Esophagus muscularis mucosa (tissue), 4 donors: ENCODE results near the gene BICD1. TPM values are rescaled to one million over a fixed set of nuclear protein-coding genes. Genes with fewer than 3 reads are reported as not detected.

Source experiments
- DNase-seq: peaks from one replicate; pipeline ENCODE4 v3.0.0-alpha.2; 2017; ENCODE audit errors: extremely low spot score
- H3K27ac ChIP-seq, 4 donors: fragments of 200-600 bp; sonication (generic); replicated peaks in 1 of 4; 1 replicate in 3 of 4; 2 replicates in 1 of 4; pipeline ENCODE4 v1.5.1; 2016 to 2019; ENCODE audit warnings: mild to moderate bottlenecking in 1 of 4
- H3K27me3 ChIP-seq, 4 donors: fragments of 200-600 bp; sonication (generic); one replicate each; pipeline versions ENCODE4 v1.5.1 to v1.6.0; 2016 to 2019
- H3K36me3 ChIP-seq, 4 donors: fragments of 200-600 bp; sonication (generic); one replicate each; pipeline ENCODE4 v1.5.1; 2016 to 2019
- H3K4me1 ChIP-seq, 4 donors: fragments of 200-600 bp; sonication (generic); one replicate each; pipeline ENCODE4 v1.5.1; 2016 to 2019
- H3K4me3 ChIP-seq, 4 donors: fragments of 200-600 bp; sonication (generic); 1 replicate in 2 of 4; 2 replicates in 2 of 4; pipeline ENCODE4 v1.5.1; 2016 to 2019; ENCODE audit warnings: mild to moderate bottlenecking in 4 of 4, moderate library complexity in 1 of 4
- H3K9me3 ChIP-seq, 4 donors: fragments of 200-600 bp; sonication (generic); 1 replicate in 3 of 4; 2 replicates in 1 of 4; pipeline ENCODE4 v1.5.1; 2016 to 2019
- EP300 ChIP-seq: sonication (generic); formaldehyde crosslinking; IDR thresholded peaks from one replicate; pipeline ENCODE4 v1.6.1; 2017; ENCODE audit warnings: antibody characterized with exemption
- POLR2A ChIP-seq: fragments of 450-650 bp; IDR thresholded peaks from one replicate; pipeline ENCODE4 v1.6.1; 2017; ENCODE audit warnings: antibody characterized with exemption, moderate library complexity, mild to moderate bottlenecking, low read depth
- POLR2AphosphoS5 ChIP-seq, 2 donors: sonication (generic); formaldehyde crosslinking; IDR thresholded peaks; one replicate each; pipeline ENCODE4 v1.6.1; 2017; ENCODE audit warnings: antibody characterized with exemption in 2 of 2
- WGBS: methylation state at CpG from one replicate; pipeline ENCODE4 v1.1.5; 2018; 5-methylcytosine and 5-hydroxymethylcytosine counted together
- intact Hi-C: fragments of 100-400 bp; cut with DNase I; formaldehyde crosslinking; loops from one replicate; pipeline ENCODE4 v1.15.1; 2023
- total RNA-seq, 4 donors: library from RNA; depleted of rRNA; stranded (reverse); fragments of >200 nt; gene quantifications; one replicate each; pipeline versions ENCODE4 v1.1.0 to v1.2.1, GENCODE V29; 2016
- TF ChIP-seq, protein P1 (sequence below), 3 experiments: fragments of 200-600 bp in 2 of 3; fragments of 450-650 bp in 1 of 3; sonication (generic) in 2 of 3; IDR thresholded peaks; one replicate each; pipeline ENCODE4 v1.5.1; 2017 to 2019; ENCODE audit warnings: antibody characterized with exemption in 3 of 3, mild to moderate bottlenecking in 2 of 3, moderate library complexity in 1 of 3

BICD1 gene
- total RNA-seq, 4 donors from 2014 or later: 6.8 to 14.1 (median 10.2) TPM

DNA sequence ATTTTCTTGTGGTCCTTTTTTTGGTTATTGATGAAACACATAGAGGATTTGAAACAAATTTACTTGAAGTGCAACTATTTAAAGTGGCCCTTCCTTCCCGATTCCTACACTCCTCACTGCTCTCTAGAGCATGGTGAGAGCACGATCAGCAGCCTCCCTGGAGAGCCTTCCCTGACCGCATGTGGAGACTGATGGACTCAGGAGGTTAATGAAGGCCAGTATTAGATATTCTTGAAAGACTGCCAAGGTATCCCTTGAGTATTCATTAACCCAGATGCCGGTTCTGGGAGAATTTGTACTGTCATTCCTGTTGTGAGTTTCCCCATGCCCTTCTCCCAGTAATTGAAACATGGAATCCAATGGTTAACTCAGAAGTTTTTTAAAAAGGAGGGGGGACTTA, 189.9 kb downstream of the BICD1 start:
- Histone ChIP-seq H3K36me3 (no peaks in the 10 kb centered on the region), H3K27ac (no peak overlapping the region), H3K9me3 (no peaks in the 10 kb centered on the region), H3K4me3 (no peak overlapping the region), H3K27me3 (no peaks in the 10 kb centered on the region), H3K4me1 (no peaks in the 10 kb centered on the region)
- 51% methylated on average over 4 of the region's 4 CpGs for WGBS
- no peak for DNase-seq
- TF ChIP-seq, protein P1, sequence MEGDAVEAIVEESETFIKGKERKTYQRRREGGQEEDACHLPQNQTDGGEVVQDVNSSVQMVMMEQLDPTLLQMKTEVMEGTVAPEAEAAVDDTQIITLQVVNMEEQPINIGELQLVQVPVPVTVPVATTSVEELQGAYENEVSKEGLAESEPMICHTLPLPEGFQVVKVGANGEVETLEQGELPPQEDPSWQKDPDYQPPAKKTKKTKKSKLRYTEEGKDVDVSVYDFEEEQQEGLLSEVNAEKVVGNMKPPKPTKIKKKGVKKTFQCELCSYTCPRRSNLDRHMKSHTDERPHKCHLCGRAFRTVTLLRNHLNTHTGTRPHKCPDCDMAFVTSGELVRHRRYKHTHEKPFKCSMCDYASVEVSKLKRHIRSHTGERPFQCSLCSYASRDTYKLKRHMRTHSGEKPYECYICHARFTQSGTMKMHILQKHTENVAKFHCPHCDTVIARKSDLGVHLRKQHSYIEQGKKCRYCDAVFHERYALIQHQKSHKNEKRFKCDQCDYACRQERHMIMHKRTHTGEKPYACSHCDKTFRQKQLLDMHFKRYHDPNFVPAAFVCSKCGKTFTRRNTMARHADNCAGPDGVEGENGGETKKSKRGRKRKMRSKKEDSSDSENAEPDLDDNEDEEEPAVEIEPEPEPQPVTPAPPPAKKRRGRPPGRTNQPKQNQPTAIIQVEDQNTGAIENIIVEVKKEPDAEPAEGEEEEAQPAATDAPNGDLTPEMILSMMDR (IDR thresholded peaks at IDR 0.05): no peak
- TF ChIP-seq EP300 (no peak), POLR2A (no peak), POLR2AphosphoS5 (IDR thresholded peaks at IDR 0.05) (no peak)
- intact Hi-C loops: no loop called here

DNA sequence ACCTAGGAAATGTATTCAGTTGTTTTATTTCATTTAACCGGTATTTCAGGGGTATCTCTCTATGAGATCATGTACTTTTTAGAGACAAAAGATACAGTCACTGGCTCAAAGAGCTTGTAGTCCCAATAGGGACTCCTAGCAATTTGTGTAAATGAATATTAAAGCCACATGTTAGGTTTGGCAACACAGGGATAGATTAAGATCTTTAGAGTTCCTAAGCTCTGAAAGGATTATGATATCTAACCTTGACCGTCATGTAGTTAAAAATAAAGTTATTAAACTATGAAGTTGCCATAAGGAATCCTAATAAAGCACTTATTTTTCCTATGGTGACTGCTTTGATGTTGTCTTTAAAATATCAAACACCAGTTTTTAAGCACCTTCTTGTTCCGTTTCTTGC, 192.3 kb downstream of the BICD1 start:
- Histone ChIP-seq H3K4me1 (no peaks in the 10 kb centered on the region), H3K27ac (no peak overlapping the region), H3K4me3 (no peak overlapping the region), H3K27me3 (no peaks in the 10 kb centered on the region), H3K9me3 (no peaks in the 10 kb centered on the region), H3K36me3 (no peaks in the 10 kb centered on the region)
- WGBS: 70% methylated on average over 3 of the region's 3 CpGs
- intact Hi-C loops: no loop called here
- no peak for DNase-seq
- no peak for TF ChIP-seq POLR2A
- no peak for TF ChIP-seq POLR2AphosphoS5 (IDR thresholded peaks at IDR 0.05)
- TF ChIP-seq, protein P1 (IDR thresholded peaks at IDR 0.05): no peak
- no peak for TF ChIP-seq EP300

GRCh38 chr12:32301216-32301615, 194.6 kb downstream of the BICD1 start:
- DNase-seq: no peak

GRCh38 chr12:32302218-32303173, 195.8 kb downstream of the BICD1 start:
- peaks cover 0 to 12% (median 7%) of the 10 kb centered on the region in 4 donors for H3K36me3 ChIP-seq
- H3K4me1 ChIP-seq: no peaks in the 10 kb centered on the region
- no peaks in the 10 kb centered on the region for H3K27me3 ChIP-seq
- 74% methylated on average over 6 of the region's 6 CpGs for WGBS
- no peaks in the 10 kb centered on the region for H3K9me3 ChIP-seq
- intact Hi-C loops: loop anchor here (5.0 kb wide), 1 partner anchor 240 kb away; no protein-coding TSS in a partner anchor
- TF ChIP-seq, protein P1 (IDR thresholded peaks at IDR 0.05): peak; percentile 22 to 33 (median 33)
- TF ChIP-seq POLR2AphosphoS5 (IDR thresholded peaks at IDR 0.05): no peak
- no peak for DNase-seq
- no peak overlapping the region for H3K4me3 ChIP-seq
- H3K27ac ChIP-seq: no peak overlapping the region

More at GRCh38 chr12:32301216-32301615, 194.6 kb downstream of the BICD1 start:
- 80% methylated on average over 5 of the region's 5 CpGs for WGBS
- intact Hi-C loops: loop anchor here (5.0 kb wide), 1 partner anchor 239 kb away; no protein-coding TSS in a partner anchor
- H3K27me3 ChIP-seq: no peaks in the 10 kb centered on the region
- TF ChIP-seq POLR2AphosphoS5 (IDR thresholded peaks at IDR 0.05) (no peak), POLR2A (no peak), EP300 (no peak)
- TF ChIP-seq, protein P1 (IDR thresholded peaks at IDR 0.05): no peak
- H3K4me3 ChIP-seq: no peak overlapping the region
- peaks cover 0 to 7% (median 5%) of the 10 kb centered on the region in 4 donors for H3K36me3 ChIP-seq
- no peaks in the 10 kb centered on the region for H3K9me3 ChIP-seq
- H3K4me1 ChIP-seq: no peaks in the 10 kb centered on the region
- no peak overlapping the region for H3K27ac ChIP-seq
